GM18526 (cell line): Measurements from ENCODE around the gene LAMA5.

Source experiments
- POLR2A ChIP-seq: IDR thresholded peaks from 3 replicates; pipeline ENCODE4 v1.6.1; 2011; ENCODE audit not compliant: insufficient read length; ENCODE audit errors: extremely low read depth

The LAMA5 gene

GRCh38 chr20:62369815-62370114 lies 2.7 kb upstream of the LAMA5 start:
- TF ChIP-seq POLR2A: no peak

GRCh38 chr20:62368976-62369814 lies 2.1 kb upstream of the LAMA5 start:
- no peak for TF ChIP-seq POLR2A

- TF ChIP-seq POLR2A: no peak
Measured at GRCh38 chr20:62368392-62368975, 1.4 kb upstream of the LAMA5 start.

DNA sequence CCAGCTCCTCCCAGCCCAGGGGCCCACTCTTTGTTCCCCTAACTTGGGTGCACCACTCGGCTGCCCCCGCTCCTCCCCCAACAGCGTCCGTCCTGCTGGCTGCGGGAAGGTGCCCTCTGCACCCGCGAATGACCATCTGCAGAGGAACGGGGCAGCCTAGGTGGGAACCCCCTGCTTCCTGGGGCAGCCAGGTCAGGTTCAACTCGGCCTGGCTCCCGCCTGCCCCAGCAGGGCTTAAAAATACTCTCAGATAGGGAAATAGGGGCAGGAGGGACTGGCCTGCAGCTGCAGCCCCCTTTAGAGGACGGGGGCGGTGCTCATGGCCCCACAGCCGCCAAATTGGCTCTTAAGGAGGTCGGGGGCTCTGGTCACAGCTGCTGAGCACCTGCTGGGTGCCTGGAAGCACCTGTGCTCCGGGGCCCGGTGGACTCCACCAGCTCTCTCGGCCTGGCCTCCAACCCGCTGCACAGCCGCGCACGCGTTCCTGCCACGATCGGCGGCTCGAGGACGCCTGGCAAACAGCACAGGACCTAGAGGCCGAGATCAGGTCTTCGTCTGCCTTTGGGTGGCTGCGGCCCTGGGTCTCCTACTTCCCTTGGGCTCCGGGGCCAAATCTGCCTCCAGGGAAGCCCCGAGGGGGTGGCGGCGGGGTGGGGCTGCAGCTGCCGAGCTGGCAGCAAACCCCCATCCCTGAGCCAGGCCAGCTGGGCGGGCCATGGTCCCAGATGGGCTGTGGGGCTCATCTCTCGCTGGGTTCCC lies 700 bp upstream of the LAMA5 start:
- no peak for TF ChIP-seq POLR2A

GRCh38 chr20:62366370-62367135 lies 559 bp downstream of the LAMA5 start:
- TF ChIP-seq POLR2A: no peak

DNA sequence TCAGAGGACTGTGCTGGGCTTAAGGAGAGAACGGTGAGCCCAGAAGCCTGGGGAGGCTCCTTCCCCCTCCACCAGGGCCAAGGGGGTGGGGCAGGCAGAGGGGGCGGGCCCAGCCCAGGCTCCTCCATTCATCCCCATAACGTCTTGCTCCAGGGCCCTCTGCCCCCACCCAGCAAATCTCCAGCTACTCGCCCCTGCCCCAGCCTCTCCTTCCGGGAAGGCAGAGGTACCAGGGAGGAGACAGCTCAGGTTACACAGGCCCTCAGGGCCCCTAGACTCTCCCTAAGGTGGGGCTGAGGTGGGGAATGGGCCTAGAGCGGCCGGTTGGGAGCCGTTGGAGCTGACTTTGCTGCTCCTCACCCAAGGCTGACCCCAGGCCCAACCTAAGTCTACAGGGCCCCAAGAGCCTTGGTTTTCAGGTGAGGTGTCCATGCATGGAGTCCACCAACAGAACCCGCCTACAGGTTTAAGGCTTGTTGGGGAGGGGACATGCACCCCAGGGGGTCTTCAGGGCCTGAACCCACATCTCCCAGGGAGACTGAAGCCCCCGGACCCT lies 1.2 kb downstream of the LAMA5 start:
- no peak for TF ChIP-seq POLR2A

- no peak for TF ChIP-seq POLR2A
Measured at GRCh38 chr20:62364911-62365736, 2.0 kb downstream of the LAMA5 start.

- no peak for TF ChIP-seq POLR2A
Measured at GRCh38 chr20:62363920-62364851, 2.9 kb downstream of the LAMA5 start.

GRCh38 chr20:62362991-62363919 lies 3.9 kb downstream of the LAMA5 start:
- TF ChIP-seq POLR2A: no peak

- no peak for TF ChIP-seq POLR2A
Measured at GRCh38 chr20:62362590-62362940, 4.5 kb downstream of the LAMA5 start.

- TF ChIP-seq POLR2A: no peak
Measured at GRCh38 chr20:62361799-62362589, 5.1 kb downstream of the LAMA5 start.
